Keratinocyte (primary cell): ENCODE measurements around the gene RPH3AL. TPM values are rescaled to one million over a fixed set of nuclear protein-coding genes. Genes with fewer than 3 reads are reported as not detected.

Source experiments
- DNase-seq: peaks from one replicate; pipeline ENCODE4 v3.0.0-alpha.2; 2011; ENCODE audit warnings: low read depth, missing footprints, low spot score
- FAIRE-seq: peaks from 2 replicates; lab custom pipeline; 2011; peaks lifted over from hg19 to GRCh38; lab: Jason Lieb, UNC
- H2AFZ ChIP-seq: 2 replicates; pipeline ENCODE4 v1.6.0; 2012; ENCODE audit warnings: low read length, control low read depth, inconsistent platforms; ENCODE audit not compliant: control insufficient read depth
- H3K27ac ChIP-seq: 2 replicates; pipeline ENCODE4 v1.5.1; 2011; ENCODE audit warnings: low read length; ENCODE audit not compliant: control insufficient read depth, insufficient read depth
- H3K27me3 ChIP-seq: 3 replicates; pipeline ENCODE4 v1.6.0; 2011; ENCODE audit warnings: low read length; ENCODE audit not compliant: control insufficient read depth, insufficient read depth; ENCODE audit errors: extremely low read depth
- H3K36me3 ChIP-seq, 2 experiments: 2 replicates in 1 of 2; 3 replicates in 1 of 2; pipeline ENCODE4 v1.5.1; 2011; ENCODE audit warnings: low read length in 2 of 2, mild to moderate bottlenecking in 1 of 2; ENCODE audit not compliant: control insufficient read depth in 2 of 2, insufficient read depth in 2 of 2; ENCODE audit errors: extremely low read depth in 1 of 2
- H3K4me1 ChIP-seq: 3 replicates; pipeline ENCODE4 v1.5.1; 2011; ENCODE audit warnings: low read length; ENCODE audit not compliant: control insufficient read depth, insufficient read depth; ENCODE audit errors: extremely low read depth
- H3K4me2 ChIP-seq: 3 replicates; pipeline ENCODE4 v1.6.0; 2011; ENCODE audit warnings: low read depth, low read length; ENCODE audit not compliant: control insufficient read depth, insufficient read depth; ENCODE audit errors: extremely low read depth
- H3K4me3 ChIP-seq, 3 experiments: fragments of 200-600 bp in 1 of 3; sonication (generic) in 1 of 3; 2 replicates in 2 of 3; 3 replicates in 1 of 3; pipeline ENCODE4 v1.5.1; 2011 to 2016; ENCODE audit warnings: low read length in 3 of 3, mild to moderate bottlenecking in 3 of 3, control low read depth in 2 of 3, inconsistent platforms in 1 of 3, low read depth in 1 of 3, mixed read lengths in 1 of 3, mixed run types in 1 of 3, moderate library complexity in 1 of 3; ENCODE audit not compliant: control insufficient read depth in 2 of 3, insufficient read depth in 2 of 3; ENCODE audit errors: extremely low read depth in 1 of 3
- H3K79me2 ChIP-seq: 2 replicates; pipeline ENCODE4 v1.6.0; 2012; ENCODE audit warnings: low read length; ENCODE audit not compliant: control insufficient read depth, insufficient read depth
- H3K9ac ChIP-seq: 3 replicates; pipeline ENCODE4 v1.6.0; 2011; ENCODE audit warnings: low read length; ENCODE audit not compliant: control insufficient read depth, insufficient read depth; ENCODE audit errors: extremely low read depth
- H3K9me1 ChIP-seq: 3 replicates; pipeline ENCODE4 v1.6.0; 2011; ENCODE audit warnings: low read length; ENCODE audit not compliant: control insufficient read depth, insufficient read depth; ENCODE audit errors: extremely low read depth
- H3K9me3 ChIP-seq: 2 replicates; pipeline ENCODE4 v1.5.1; 2012; ENCODE audit warnings: low read depth, low read length; ENCODE audit not compliant: control insufficient read depth
- H4K20me1 ChIP-seq: 3 replicates; pipeline ENCODE4 v1.6.0; 2011; ENCODE audit warnings: low read length; ENCODE audit not compliant: control insufficient read depth, insufficient read depth; ENCODE audit errors: extremely low read depth
- EZH2 ChIP-seq: IDR thresholded peaks from one replicate; pipeline ENCODE4 v1.6.1; 2012; ENCODE audit warnings: inconsistent platforms, mild to moderate bottlenecking, low read length, moderate library complexity
- dilution Hi-C: fragments of 300-500 bp; cut with MboI; formaldehyde crosslinking; loops from one replicate; pipeline ENCODE4 v1.7.0; 2020; ENCODE audit warnings: low sequenced_read_pairs; ENCODE audit not compliant: extremely low pct_ligation_motif_present
- polyA plus RNA-seq, 5 experiments: library from polyadenylated mRNA; depleted of rRNA in 3 of 5; stranded (reverse) in 3 of 5; stranded (forward) in 1 of 5; unstranded in 1 of 5; fragments of >200 nt; gene quantifications; 1 replicate in 1 of 5; 2 replicates in 3 of 5; 3 replicates in 1 of 5; pipeline versions ENCODE4 v1.2.1 to v1.2.3, GENCODE V29; 2011 to 2012; ENCODE audit warnings: missing spikeins in 2 of 5, low read depth in 1 of 5, low replicate concordance in 1 of 5
- TF ChIP-seq, protein P1 (sequence below), 3 experiments: IDR thresholded peaks in 1 of 3; conservative IDR thresholded peaks in 1 of 3; optimal IDR thresholded peaks in 1 of 3; 2 replicates in 2 of 3; 3 replicates in 1 of 3; pipeline versions ENCODE3 to v1.5.1; 2011; ENCODE audit warnings: low read length in 3 of 3, mild to moderate bottlenecking in 3 of 3, moderate library complexity in 2 of 3, control low read depth in 1 of 3, inconsistent platforms in 1 of 3; ENCODE audit not compliant: insufficient read depth in 2 of 3; ENCODE audit errors: extremely low read depth in 1 of 3

RPH3AL gene
- polyA plus RNA-seq, 1 donor (not counting 4 experiments of a cell fraction or from before 2014, with no cell fraction given), result 0.31 TPM

DNA sequence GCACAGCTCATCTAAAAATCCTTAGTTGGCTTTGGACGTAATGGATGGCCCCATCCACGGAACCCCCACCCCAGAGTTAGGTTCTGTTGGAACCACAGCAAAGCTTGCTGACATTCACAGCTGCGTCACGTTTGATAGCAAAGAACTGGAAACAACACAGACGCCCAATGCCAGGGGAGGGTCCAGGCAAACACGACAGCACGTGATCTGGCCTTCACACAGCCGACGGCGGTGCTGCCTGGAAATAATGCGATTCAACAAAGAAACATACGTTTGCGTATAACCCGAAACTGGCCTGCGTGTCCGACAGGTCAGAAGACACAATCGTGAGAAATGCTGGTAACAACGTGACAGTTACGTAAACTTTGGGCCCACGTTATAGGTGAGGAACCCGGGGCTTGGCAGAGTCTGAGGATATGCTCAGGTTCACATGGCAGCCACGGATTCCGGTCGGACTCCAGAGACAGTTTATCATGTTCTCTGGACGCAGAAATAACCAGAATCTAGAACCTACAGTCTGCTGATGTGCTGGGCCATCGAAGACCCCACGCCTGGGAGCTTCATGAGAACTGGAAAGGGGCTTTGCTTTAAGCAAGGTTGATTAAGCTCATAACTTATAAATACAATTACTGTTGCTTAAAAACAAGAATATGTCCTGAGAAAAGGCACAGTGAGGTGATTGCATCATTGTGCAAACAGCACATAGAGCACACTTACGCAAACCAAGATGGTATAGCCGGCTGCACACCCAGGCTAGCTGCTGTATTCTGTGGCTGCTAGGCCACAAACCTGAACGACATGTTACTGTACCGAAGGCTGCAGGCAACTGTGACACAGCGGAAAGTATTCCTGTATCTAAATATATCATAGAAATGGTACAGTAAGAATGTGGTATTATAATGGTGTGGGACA, 70.4 kb downstream of the RPH3AL start:
- peaks cover 8% of the 10 kb centered on the region for H3K27me3 ChIP-seq
- H3K4me2 ChIP-seq, result no peak overlapping the region
- FAIRE-seq (no peak), DNase-seq (no peak)
- H3K9me3 ChIP-seq, result no peaks in the 10 kb centered on the region
- peaks cover 2% of the 10 kb centered on the region for H4K20me1 ChIP-seq
- dilution Hi-C loops, result no loop called here
- no peak overlapping the region for H3K4me3 ChIP-seq
- no peaks in the 10 kb centered on the region for H3K36me3 ChIP-seq
- TF ChIP-seq, protein P1, sequence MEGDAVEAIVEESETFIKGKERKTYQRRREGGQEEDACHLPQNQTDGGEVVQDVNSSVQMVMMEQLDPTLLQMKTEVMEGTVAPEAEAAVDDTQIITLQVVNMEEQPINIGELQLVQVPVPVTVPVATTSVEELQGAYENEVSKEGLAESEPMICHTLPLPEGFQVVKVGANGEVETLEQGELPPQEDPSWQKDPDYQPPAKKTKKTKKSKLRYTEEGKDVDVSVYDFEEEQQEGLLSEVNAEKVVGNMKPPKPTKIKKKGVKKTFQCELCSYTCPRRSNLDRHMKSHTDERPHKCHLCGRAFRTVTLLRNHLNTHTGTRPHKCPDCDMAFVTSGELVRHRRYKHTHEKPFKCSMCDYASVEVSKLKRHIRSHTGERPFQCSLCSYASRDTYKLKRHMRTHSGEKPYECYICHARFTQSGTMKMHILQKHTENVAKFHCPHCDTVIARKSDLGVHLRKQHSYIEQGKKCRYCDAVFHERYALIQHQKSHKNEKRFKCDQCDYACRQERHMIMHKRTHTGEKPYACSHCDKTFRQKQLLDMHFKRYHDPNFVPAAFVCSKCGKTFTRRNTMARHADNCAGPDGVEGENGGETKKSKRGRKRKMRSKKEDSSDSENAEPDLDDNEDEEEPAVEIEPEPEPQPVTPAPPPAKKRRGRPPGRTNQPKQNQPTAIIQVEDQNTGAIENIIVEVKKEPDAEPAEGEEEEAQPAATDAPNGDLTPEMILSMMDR (optimal IDR thresholded peaks at IDR 0.05 in 1 of 3, IDR thresholded peaks at IDR 0.05 in 1 of 3, conservative IDR thresholded peaks at IDR 0.05 in 1 of 3; ENCODE audit: extremely low read depth in 1 of 3, insufficient read depth in 2 of 3, low read length in 3 of 3), result no peak
- no peak for TF ChIP-seq EZH2
- no peak overlapping the region for H3K27ac ChIP-seq
- H3K9me1 ChIP-seq, result no peaks in the 10 kb centered on the region
- no peak overlapping the region for H3K9ac ChIP-seq
- H2AFZ ChIP-seq, result no peak overlapping the region
- H3K4me1 ChIP-seq, result no peaks in the 10 kb centered on the region
- H3K79me2 ChIP-seq, result no peaks in the 10 kb centered on the region

- H3K27me3 ChIP-seq, result peaks cover 8% of the 10 kb centered on the region
- H3K4me3 ChIP-seq, result no peak overlapping the region
- DNase-seq (no peak), FAIRE-seq (no peak)
- H3K79me2 ChIP-seq, result no peaks in the 10 kb centered on the region
- H3K4me1 ChIP-seq, result no peaks in the 10 kb centered on the region
- H3K9me3 ChIP-seq, result no peaks in the 10 kb centered on the region
- TF ChIP-seq, protein P1 (optimal IDR thresholded peaks at IDR 0.05 in 1 of 3, IDR thresholded peaks at IDR 0.05 in 1 of 3, conservative IDR thresholded peaks at IDR 0.05 in 1 of 3; ENCODE audit: extremely low read depth in 1 of 3, insufficient read depth in 2 of 3, low read length in 3 of 3), result no peak
- TF ChIP-seq EZH2, result no peak
- no peaks in the 10 kb centered on the region for H3K36me3 ChIP-seq
- H3K9me1 ChIP-seq, result no peaks in the 10 kb centered on the region
- no peak overlapping the region for H3K27ac ChIP-seq
- no peak overlapping the region for H3K4me2 ChIP-seq
- no peak overlapping the region for H2AFZ ChIP-seq
- dilution Hi-C loops, result no loop called here
- no peak overlapping the region for H3K9ac ChIP-seq
- H4K20me1 ChIP-seq, result peaks cover 2% of the 10 kb centered on the region
These were observed 71.1 kb downstream of the RPH3AL start for GRCh38 chr17:281365-281999.
